H4 (cell line): ENCODE results near the gene NACAD. TPM values are rescaled to one million over a fixed set of nuclear protein-coding genes. Genes with fewer than 3 reads are reported as not detected.

Experiments used
- DNase-seq: peaks from one replicate; pipeline ENCODE4 v3.0.0-alpha.2; 2015; ENCODE audit warnings: low spot score
- total RNA-seq: library from RNA; depleted of rRNA; stranded (reverse); fragments of >200 nt; shearing (Covaris generic); gene quantifications from 2 replicates; pipeline ENCODE4 v1.2.3, GENCODE V29; 2014; rRNA removed

The NACAD gene, protein sequence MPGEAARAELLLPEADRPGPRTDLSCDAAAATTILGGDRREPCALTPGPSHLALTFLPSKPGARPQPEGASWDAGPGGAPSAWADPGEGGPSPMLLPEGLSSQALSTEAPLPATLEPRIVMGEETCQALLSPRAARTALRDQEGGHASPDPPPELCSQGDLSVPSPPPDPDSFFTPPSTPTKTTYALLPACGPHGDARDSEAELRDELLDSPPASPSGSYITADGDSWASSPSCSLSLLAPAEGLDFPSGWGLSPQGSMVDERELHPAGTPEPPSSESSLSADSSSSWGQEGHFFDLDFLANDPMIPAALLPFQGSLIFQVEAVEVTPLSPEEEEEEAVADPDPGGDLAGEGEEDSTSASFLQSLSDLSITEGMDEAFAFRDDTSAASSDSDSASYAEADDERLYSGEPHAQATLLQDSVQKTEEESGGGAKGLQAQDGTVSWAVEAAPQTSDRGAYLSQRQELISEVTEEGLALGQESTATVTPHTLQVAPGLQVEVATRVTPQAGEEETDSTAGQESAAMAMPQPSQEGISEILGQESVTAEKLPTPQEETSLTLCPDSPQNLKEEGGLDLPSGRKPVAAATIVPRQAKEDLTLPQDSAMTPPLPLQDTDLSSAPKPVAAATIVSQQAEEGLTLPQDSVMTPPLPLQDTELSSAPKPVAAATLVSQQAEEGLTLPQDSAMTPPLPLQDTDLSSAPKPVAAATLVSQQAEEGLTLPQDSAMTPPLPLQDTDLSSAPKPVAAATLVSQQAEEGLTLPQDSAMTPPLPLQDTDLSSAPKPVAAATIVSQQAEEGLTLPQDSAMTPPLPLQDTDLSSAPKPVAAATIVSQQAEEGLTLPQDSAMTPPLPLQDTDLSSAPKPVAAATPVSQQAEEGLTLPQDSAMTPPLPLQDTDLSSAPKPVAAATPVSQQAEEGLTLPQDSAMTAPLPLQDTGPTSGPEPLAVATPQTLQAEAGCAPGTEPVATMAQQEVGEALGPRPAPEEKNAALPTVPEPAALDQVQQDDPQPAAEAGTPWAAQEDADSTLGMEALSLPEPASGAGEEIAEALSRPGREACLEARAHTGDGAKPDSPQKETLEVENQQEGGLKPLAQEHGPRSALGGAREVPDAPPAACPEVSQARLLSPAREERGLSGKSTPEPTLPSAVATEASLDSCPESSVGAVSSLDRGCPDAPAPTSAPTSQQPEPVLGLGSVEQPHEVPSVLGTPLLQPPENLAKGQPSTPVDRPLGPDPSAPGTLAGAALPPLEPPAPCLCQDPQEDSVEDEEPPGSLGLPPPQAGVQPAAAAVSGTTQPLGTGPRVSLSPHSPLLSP (N-terminal part only)
- 2.0 TPM in 2 replicates for total RNA-seq

DNA sequence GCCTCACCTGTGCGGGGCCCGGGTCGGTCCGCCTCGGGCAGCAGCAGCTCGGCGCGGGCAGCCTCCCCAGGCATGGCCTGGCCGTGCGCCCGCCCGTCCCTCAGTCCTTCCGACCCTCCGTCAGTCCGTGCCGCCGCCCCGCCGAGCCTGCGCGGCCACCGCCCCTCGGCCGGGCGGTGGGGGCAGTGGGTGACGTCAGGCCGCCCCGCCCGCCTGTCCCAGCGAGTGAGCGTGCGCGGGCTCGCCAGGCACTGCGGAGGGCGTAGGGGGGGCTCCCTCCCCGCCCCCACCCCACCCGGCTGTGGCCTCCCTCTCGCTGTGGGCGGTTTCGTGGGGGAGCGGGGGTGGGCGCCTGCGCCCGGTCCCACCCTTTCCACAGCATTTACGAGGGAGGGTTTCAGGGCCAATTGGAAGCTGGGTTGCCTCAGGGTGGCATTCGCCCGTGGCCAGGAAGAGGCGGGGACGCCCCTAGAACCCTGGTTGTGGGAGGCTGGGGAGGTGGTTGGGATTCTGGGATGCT lies at the start of gene NACAD:
NACAD (minus strand) TSS at position 149 of the 520 bp plus-strand sequence; CDS start at position 74, 75 bp downstream.
- no peak for DNase-seq

DNA sequence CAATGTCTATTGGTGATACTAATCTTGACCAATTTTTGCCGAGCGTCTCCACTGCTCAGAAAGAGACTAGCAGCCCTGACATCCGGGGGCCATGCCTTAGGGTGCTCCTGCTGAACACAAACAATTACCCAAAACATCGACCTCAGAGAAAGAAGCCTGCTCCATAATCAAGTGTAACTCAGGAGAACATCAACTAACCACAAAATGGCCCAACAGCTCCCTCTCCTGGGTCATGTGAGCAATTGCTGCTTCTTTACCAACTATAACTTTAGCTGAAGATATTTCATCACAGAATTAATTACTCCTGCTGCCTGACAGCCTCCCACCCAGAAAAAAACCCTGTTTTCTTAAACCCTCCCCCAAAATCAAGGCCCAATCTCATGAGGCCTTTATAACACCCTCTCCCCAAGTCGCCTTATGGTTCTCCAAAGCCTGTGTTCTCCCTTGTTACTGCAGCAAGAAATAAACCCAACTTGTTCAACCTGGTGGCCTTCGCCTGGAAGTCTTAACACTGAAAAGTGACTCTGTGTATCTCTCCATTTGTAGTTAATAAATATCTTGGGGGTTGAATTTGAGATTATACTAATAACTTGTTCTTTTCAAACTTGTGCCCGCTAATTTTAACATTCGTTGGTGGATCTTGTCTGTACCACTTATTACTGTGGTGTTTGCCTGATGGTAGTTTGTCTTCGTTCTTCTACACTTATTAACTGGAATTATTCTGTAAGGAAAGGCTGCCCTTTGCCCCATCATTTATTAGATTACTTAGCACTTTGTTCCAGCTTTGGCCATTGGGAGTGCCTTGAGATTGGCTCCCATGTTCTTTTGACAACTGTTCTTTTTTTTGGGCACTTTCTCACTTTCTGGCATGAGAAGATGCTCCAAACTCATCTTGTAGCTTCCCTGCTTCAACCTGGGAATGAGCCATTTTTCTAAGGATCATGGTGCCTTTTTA lies 47.6 kb upstream of the NACAD start:
- DNase-seq = peak; percentile 88

DNA sequence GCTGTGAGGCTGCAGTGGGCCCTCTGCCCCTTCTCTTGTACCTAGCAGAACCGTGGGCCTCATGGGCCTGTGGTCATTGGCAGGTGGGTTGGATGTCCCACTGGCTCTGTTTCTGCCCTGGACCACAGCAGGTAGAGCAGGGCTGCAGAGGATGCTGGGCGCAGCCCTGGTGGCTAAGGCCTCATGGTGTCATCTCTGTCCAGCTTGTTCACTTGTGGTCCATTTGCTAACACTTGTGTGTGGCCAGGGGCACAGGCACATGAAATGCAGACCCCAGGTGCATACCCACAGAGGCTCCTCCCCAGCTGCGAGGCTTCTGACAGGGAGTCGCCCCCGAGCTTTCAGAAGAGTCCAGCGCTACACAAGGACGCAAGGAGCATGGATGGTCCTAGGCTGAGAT lies 45.1 kb upstream of the NACAD start:
- no peak for DNase-seq

DNA sequence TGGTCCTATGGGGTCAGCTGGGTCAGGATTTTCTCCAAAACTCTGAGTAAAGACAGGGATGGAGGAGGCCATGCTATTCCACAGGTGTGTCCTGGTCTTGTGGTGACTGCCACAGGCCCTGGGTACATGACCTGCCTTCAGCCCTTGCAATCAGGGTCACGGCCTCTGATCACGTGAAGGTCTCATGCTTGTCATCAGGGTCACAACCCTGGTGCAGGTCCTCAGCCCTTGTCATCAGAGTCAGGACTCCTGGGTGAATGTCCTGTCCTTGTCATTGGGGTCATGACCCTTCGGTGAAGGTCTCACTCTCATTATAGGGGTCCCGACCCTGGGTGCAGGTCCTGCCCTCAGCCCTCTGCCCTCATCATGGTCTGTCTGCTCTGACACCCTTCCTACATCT lies 44.6 kb upstream of the NACAD start:
- no peak for DNase-seq

DNA sequence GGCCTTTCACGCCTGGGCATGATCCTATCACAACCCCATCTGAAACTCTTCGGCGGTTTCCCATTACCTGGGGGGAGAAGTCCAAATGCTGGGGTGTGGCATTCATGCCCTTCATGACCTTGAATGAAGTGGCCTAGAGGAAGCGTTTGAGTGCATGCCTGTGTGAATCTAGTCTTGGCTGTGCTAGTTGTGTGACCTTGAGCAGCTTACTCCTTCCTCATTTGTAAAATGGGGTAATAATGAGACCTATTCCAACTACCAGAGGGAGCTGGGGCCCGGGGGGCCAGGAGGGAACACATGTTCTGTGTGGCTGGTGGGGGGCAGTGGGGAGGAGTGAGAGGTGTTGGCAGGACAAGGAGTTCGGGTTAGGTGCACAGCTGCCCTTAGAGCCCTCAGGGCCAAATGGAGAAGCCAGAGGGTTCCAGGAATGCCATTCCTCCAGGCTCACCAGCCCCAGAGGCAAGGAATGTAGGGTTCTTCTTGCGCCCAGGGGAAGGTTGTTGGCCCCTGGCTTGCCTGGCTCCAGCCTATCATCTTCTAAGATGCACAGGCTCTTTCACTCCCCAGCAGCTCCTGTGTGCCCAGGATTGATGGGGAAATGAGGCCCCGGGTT lies 44.0 kb upstream of the NACAD start:
- no peak for DNase-seq

DNA sequence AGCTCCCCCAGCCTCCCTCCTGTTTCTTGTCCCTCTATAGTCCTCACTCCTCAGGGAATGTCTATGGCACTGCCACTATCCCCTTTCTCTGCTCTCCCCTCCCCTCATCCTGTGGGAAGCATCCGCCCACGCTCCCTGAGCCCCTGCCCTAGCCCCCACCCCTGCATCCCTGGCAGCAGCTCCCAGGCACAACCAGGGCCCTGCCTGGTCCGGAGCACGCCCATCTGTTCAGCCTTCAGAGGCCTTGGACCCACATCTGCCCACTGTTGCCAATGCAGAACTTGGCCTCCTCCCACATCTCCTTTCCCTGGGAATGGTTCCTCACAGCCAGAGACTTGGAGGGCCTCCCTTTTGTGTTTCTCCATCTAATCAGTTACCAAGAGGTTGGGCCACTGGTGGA lies 43.1 kb upstream of the NACAD start:
- DNase-seq = no peak

DNA sequence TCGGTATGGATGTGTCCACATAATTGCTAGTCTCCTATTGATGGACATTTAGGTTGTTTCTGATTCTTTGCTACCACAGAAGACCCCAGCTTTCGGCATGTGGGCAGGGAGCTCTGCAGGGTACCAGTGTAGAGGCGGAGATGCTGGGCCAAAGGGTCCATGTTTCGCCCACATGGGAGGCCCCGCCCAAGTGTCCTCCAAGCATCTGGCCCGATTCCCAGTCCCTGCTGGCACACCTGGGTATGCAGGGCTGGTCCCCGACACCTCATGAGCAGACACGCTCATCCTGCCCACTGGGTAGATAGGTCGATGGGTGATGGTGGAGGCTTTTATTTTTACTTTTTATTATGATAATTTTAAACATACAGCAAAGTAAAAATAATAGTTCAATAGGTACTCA lies 42.1 kb upstream of the NACAD start:
- no peak for DNase-seq

DNA sequence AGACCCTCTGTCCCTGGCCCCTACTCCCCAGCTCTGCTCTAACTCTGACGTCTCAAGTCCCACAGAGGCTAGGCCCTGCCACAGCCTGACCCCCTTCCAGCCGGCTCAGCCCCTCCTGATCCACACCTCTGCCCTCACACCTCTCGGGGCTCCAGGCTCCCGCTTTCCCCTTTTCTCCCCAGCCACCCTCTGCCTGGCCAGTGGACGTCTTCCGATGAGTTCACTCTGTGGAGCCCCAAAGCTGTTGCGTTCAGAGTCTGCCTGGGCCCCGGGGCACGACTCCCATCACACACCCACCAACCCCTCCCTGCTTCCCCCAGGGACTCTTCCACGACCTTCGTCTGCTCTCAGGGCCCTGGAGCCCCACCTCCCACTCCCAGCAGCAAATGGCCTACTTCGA lies 41.1 kb upstream of the NACAD start:
- DNase-seq = no peak

DNA sequence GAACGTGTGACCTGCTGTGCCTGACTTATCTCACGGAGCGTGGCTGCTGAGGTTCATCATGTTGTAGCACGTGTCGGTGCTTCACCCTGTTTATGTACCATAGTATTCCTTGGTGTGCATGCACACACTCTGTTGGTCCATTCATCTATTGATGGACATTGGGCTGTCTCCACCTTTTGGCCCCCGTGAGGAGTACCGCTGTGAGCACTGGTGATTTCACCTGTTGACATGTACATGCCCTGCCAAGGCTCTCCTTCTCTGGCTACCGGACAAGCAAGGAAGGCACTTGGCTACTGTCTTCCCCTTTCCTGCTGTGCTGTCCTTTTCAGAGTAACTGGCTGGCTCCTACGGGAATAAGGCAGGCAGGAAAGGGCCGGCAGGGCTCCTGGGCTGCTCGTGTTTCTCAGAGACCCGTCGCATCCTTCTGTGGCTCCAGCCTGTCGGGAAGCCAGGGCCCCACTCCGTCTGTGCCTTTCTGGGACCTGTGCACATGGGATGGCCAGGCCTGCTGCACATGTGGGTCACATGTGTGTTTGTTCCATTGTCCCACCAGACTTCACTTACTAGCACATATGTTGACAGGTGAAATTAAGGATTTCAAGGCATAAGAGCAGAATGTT lies 40.5 kb upstream of the NACAD start:
- no peak for DNase-seq

DNA sequence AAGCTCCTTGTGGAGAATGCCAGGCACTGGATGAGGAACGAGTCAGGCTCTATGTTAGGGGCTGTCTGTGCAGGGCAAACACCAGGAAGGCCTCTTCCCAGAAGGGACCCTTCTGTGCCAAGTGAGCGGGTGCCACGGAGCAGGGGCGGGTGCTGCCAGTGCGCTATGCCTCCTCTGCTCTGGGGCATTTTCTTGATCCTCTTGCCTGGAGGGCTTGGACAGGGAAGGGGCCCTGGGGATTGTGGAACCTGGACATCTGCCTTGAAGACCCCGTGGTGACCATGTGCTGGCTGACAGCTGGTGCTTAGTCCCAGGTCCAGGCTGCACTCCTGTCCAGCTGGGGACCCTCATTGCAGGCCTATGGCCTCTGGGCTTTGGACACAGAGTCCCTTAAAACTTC lies 38.2 kb upstream of the NACAD start:
- DNase-seq = no peak

DNA sequence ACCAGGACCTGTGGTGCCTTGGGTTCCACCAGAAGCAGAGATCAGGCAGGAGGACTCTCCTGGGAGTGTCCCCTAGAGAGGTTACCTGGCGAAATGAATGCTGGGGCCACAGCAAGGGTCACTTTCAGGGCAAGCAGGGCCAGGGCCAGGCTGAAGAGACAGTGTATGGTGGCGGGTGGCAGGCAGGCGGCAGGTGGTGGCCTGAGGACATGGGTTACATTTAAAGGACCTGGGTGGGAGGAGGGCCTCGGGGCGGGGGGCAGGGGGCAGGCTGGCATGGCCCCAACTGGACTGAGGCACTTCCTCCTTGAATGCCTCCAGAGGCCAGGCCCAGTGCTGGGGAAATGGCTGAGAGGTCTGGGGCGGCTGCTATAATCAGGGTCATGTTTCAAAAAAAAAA lies 37.4 kb upstream of the NACAD start:
- DNase-seq = no peak

DNA sequence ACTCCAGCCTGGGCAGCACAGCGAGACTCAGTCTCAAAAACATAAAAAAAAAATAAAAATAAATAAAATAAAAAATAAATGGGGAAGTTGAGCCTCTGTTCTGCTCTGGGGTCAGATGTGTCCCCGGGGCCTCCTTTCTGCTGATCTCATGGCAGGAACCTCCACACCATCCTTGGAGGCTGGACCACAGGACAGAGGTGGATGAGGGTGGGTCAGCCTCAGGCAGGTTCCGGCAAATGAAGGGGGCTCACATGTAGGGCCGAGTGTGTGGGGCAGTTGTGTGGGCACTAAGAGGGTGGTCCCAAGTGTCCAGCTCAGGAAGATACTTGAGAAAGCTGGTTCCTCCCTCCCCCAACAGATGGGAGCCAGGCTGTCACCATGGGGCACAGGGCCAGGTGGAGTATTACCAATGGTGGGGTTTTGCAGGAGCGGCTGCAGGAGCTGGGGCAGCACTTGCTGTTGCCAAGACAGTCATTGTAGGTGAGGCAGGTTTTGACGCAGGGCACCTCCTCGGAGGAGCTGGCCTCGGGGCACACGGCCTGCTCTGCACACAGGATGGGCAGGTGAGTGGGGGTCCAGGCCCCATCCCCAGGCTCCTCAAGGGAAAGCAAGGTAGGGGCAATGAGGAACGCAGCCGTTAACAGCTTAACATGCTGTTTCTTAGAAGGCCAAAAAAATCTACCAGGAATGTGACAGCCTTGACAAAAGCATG lies 36.6 kb upstream of the NACAD start:
- DNase-seq = no peak

DNA sequence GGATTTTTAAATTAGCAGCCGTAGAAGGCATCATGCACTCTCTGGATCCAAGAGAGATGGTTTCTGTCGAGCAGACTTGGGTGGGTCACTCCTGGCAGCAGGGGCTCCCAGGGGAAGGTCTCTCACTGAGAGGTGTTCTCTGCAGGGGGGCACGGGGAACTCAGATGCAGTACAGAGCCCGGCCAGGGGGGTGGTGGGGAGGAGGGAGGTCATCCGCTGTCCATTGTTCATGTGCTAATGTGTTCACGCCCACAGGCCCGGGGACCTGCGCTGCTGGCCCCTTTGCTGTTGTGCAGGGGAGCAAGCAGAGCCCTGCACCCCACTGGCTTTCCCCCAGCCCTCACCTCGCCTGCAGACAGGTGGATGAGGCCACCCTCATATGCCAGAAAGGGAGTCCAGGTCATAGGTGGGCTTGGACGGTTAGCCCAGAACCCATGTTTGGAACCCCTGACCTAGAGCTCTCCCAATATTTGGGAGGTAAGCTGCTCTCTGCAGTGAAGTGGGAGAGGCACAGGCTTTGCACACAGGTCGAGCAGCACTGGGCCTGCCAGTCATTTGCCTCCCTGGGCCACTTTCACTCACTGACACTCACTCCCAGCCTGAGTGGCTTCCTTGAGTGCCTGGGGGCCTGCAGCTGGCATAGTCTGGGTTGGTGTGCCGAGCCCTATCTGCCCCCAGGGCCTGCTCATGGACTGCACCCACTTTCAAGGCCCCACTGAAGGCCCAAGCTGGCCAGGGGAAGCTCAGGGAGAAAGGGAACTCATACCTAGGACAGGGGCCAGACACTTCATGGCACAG lies 35.3 kb upstream of the NACAD start:
- DNase-seq = no peak

DNA sequence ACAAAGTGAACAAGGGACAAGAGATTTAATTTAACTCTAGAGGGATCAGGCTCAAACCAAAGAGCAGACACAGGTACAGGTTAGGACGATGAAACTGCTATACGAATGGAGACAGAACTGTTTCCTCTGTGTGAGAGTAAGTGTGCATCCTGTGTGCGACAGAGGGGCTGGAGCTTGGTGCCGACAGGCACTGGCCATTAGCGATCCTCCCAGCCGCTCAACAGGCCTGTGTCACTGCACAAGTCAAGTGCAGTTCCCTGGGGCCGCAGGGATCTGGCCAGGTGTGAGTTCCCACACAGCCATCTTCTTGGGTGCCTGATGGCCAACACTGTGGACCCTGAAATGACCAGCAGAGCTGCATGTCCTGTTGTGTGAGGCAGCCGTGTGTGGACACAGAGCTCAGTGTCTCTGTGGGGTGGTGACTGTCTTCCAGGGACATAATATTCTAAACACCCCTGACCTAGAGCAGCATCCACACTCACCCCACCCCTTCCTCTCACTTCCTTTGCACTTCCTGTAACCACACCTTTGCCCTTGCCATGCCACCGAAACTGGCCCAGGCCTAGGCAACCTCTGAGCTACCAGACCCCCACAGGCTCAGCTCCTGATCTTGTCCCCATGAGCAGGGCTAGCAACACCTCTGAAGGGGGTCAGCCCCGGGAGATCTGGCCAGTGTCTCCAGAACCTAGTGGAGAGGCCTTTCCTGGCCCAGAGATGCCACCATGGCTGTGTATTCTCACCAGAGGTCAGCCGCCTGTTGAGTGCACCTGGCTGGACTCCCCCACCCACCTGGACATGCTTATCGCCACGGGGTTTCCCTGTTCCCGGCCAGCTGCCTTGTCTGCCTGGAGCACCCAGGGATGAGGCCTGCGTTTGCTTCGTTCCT lies 34.4 kb upstream of the NACAD start:
- no peak for DNase-seq

DNA sequence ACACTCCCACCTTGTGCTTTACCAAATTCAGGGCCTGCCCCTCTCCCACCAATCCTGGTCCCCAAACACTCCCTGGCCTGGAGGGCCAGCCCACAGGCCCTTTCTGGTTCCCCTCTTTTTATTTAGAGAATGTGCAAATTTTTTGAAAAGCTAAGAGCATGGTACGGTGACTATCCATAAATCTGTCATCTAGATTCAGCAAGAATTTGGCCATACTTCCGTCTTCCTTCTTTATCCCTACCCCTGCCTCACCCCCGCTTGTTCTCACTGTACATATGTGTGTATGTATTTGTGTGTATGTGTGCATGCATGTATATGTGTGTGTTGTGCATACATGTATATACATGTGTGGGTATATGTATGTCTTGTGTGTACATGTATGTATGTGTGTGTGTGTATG lies 30.8 kb upstream of the NACAD start:
- DNase-seq = no peak

DNA sequence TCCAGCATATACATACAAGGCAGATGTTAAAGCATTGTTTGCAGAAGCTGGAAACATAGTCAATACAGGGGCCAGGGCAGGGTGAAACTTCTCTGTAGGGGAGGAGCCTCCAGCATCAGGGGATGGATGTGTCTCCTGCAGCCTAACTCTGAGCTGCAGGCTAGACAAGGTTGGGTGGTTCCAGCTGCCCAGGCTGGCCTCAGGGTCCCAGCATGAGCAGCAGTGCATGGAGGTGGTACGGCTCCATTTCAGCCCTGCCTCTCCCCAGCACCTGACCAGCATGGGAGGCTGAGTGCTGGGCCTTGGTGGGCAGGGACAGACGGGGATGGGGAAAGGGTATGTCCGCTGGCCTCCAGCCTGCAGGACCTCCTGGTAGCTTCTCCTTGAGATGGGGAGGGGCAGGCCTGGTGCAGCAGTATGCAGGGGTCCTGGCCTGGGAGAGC lies 30.1 kb upstream of the NACAD start:
- no peak for DNase-seq

DNA sequence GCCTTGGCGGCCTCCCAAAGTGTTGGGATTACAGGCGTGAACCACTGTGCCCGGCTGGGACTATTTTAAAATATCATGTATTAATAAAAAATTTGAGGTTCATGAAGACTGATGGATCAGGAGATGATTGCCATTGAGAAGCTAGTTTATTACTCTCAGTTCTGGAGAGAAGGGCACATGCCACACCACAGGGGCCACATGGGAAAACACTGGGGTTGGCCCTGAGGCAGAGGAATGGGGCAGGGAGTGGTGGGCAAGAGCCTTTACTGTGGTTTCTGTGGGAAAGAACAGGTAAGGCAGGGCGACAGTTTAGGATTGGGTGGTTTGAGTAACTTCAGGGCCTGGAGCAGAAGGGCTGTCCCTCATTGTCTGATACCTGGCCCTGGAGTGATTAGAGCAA lies 29.5 kb upstream of the NACAD start:
- no peak for DNase-seq
